ENCODE data around the gene TCF25. TPM values are rescaled to one million over a fixed set of nuclear protein-coding genes. Genes with fewer than 3 reads are reported as not detected.

The TCF25 gene
- total RNA-seq, 4 donors from 2014 or later: 144 to 266 (median 201) TPM

- H3K36me3 ChIP-seq: peaks cover 0 to 3% of the 10 kb centered on the region in 2 donors
- no peak overlapping the region for H3K27ac ChIP-seq
- intact Hi-C loops (cut with DNase I): no loop called here
- no peaks in the 10 kb centered on the region for H3K27me3 ChIP-seq
- H3K9me3 ChIP-seq: no peaks in the 10 kb centered on the region
- H3K4me3 ChIP-seq (replicated peaks in 1 of 3): no peak overlapping the region
- H3K4me1 ChIP-seq: peaks cover 4 to 14% of the 10 kb centered on the region in 2 donors
- 95 to 97% methylated on average over 12 of the region's 12 CpGs for WGBS, 2 donors
- TF ChIP-seq POLR2A (IDR thresholded peaks at IDR 0.05): no peak
- TF ChIP-seq, protein P1, sequence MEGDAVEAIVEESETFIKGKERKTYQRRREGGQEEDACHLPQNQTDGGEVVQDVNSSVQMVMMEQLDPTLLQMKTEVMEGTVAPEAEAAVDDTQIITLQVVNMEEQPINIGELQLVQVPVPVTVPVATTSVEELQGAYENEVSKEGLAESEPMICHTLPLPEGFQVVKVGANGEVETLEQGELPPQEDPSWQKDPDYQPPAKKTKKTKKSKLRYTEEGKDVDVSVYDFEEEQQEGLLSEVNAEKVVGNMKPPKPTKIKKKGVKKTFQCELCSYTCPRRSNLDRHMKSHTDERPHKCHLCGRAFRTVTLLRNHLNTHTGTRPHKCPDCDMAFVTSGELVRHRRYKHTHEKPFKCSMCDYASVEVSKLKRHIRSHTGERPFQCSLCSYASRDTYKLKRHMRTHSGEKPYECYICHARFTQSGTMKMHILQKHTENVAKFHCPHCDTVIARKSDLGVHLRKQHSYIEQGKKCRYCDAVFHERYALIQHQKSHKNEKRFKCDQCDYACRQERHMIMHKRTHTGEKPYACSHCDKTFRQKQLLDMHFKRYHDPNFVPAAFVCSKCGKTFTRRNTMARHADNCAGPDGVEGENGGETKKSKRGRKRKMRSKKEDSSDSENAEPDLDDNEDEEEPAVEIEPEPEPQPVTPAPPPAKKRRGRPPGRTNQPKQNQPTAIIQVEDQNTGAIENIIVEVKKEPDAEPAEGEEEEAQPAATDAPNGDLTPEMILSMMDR (IDR thresholded peaks at IDR 0.05): no peak
- DNase-seq: no peak
Measured at GRCh38 chr16:89952049-89952448, 78.7 kb downstream of the TCF25 start.

- TF ChIP-seq POLR2A (IDR thresholded peaks at IDR 0.05): no peak
- TF ChIP-seq, protein P1 (IDR thresholded peaks at IDR 0.05): no peak
- peaks cover 4 to 13% of the 10 kb centered on the region in 2 donors for H3K4me1 ChIP-seq
- H3K27ac ChIP-seq: no peak overlapping the region
- intact Hi-C loops (cut with DNase I): no loop called here
- no peaks in the 10 kb centered on the region for H3K27me3 ChIP-seq
- H3K4me3 ChIP-seq (replicated peaks in 1 of 3): no peak overlapping the region
- no peaks in the 10 kb centered on the region for H3K9me3 ChIP-seq
- DNase-seq: no peak
- peaks cover 0 to 8% of the 10 kb centered on the region in 2 donors for H3K36me3 ChIP-seq
- WGBS, 2 donors: 85 to 86% methylated on average over 5 of the region's 6 CpGs
Measured at GRCh38 chr16:89952551-89952950, 79.2 kb downstream of the TCF25 start.

GRCh38 chr16:89953671-89954406 lies 80.4 kb downstream of the TCF25 start:
- 87 to 94% methylated on average over 8 of the region's 11 CpGs for WGBS, 2 donors
- Histone ChIP-seq H3K9me3 (no peaks in the 10 kb centered on the region), H3K27ac (no peak overlapping the region), H3K27me3 (no peaks in the 10 kb centered on the region), H3K4me3 (replicated peaks in 1 of 3) (no peak overlapping the region), H3K36me3 (peaks cover 2 to 13% of the 10 kb centered on the region in 2 donors), H3K4me1 (peaks cover 4 to 6% of the 10 kb centered on the region in 2 donors)
- DNase-seq: no peak
- intact Hi-C loops (cut with DNase I): no loop called here
- TF ChIP-seq, protein P1 (IDR thresholded peaks at IDR 0.05): no peak
- TF ChIP-seq POLR2A (IDR thresholded peaks at IDR 0.05): no peak

DNA sequence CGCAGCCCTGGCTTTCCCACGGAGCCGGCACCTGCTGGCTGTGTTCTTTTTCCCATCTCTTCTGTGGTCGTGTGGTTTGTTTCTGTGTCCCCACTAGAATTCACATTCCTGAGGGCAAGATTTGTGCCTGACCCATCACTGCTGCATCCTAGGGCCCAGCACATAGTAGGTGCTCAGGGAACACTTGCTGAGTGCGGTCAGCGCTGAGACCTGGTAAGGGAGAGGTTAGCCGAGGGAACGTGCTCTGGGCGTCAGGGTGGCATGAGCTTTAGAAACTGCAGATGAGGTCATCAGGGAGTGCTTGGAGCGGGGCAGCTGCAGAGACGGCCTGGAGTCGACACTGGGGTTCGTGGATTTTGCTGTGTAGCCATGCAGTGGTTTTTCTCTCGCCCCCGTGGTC lies 81.1 kb downstream of the TCF25 start:
- intact Hi-C loops (cut with DNase I): no loop called here
- Histone ChIP-seq H3K4me3 (replicated peaks in 1 of 3) (no peak overlapping the region), H3K27me3 (no peaks in the 10 kb centered on the region), H3K27ac (no peak overlapping the region), H3K4me1 (peaks cover under 1 to 2% of the 10 kb centered on the region in 2 donors), H3K36me3 (peaks cover 5 to 14% of the 10 kb centered on the region in 2 donors), H3K9me3 (no peaks in the 10 kb centered on the region)
- DNase-seq: no peak
- TF ChIP-seq POLR2A (IDR thresholded peaks at IDR 0.05): no peak
- TF ChIP-seq, protein P1 (IDR thresholded peaks at IDR 0.05): no peak
- 85 to 86% methylated on average over 15 of the region's 15 CpGs for WGBS, 2 donors

DNA sequence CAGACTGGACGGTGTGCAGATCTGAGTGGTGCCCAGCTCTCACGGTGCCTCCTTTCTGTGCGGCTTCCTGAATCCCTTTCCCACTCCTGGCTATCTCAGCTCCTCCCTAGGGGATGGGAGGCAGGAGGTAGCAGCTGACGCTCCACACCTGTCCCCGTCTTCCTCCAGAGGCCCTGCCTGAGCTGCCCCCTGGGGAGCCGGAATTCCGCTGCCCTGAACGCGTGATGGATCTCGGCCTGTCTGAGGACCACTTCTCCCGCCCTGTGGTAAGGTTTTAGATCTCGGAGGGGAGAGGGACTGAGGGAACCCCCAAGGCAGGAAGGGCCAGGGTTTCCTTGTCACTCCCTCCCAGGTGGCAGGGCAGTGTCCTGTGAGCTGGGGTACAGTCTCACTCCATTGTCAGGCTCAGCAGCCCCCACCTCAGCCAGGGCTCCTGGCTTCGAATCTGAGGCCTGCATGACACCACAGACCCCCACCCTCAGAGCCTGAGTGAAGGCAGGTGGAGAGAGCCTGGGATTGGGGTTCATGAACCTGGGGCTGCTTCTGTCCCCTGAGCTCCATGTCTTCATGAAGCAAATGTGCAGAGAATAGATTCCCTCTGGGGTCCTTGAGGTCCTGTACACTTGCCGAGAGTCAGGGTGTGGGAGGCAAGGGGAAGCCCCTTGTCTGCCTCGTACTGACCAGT lies 81.8 kb downstream of the TCF25 start:
- Histone ChIP-seq H3K27me3 (no peaks in the 10 kb centered on the region), H3K4me1 (no peaks in the 10 kb centered on the region), H3K4me3 (replicated peaks in 1 of 3) (no peak overlapping the region), H3K9me3 (no peaks in the 10 kb centered on the region), H3K36me3 (peaks cover 5 to 14% of the 10 kb centered on the region in 2 donors), H3K27ac (no peak overlapping the region)
- DNase-seq: no peak
- intact Hi-C loops (cut with DNase I): no loop called here
- no peak for TF ChIP-seq POLR2A (IDR thresholded peaks at IDR 0.05)
- TF ChIP-seq, protein P1 (IDR thresholded peaks at IDR 0.05): no peak
- 80 to 97% methylated on average over 12 to 14 of the region's 15 CpGs for WGBS, 2 donors

Measured in thyroid gland (tissue), 4 donors.